ENCODE measurements around the gene ATG14.

DNA sequence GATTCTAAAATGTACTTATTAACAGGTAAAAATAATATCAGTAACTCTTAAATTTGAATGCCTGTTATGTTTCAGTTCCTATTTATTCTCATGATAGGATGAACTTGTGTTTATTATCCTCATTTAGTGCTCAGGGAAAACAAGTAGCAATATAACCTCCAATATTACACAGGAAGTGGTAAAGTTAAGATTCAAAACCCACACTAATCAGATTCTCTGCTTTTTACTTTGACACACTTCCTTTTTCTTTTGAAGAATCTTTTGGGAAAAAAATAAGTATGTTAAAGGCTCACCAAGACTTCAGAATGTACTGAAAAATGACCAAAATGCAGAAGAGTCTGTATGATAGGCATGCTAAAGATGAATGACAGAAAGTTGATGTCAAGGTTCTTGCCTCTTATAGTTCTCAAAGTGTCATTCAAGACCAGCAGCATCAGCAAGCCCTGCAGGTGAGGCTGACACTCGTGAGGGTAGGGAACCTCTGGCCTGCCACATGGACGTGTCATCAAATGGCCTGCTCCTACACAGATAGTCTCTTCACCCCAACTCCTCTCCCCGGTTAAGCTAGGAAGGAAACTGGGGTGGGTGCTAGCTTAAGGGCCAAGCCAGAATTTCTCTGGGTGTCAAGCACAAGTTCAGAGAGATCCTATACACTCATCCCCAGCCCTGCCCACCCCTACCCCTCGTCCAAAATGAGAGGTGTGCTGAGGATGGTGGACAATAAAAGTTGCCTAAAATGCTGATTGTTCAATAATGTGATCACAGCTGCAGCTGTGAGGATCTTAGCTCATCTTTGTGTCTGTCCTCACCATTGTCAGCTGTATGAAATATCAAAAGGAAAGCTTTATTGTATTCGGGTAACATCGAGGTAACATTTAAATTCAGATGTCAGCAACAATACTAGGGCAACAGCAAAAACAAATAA, 22.5 kb upstream of the ATG14 start:
- TF ChIP-seq RFX5 (IDR thresholded peaks at IDR 0.05; ENCODE audit: borderline replicate concordance, low read depth, low read length) (no peak), NRF1 (IDR thresholded peaks at IDR 0.05; ENCODE audit: low read depth, low read length) (no peak), POLR2AphosphoS5 (IDR thresholded peaks at IDR 0.05; ENCODE audit: low read depth, low read length) (no peak), POLR2A (IDR thresholded peaks at IDR 0.05; ENCODE audit: control extremely low read depth in 1 of 2, low read depth in 2 of 2, low read length in 2 of 2) (no peak), ZNF274 (IDR thresholded peaks at IDR 0.05; ENCODE audit: borderline replicate concordance, extremely low read depth, low read length) (no peak), CHD2 (IDR thresholded peaks at IDR 0.05; ENCODE audit: low read length) (no peak), SIN3A (conservative IDR thresholded peaks at IDR 0.05 in 1 of 2, IDR thresholded peaks at IDR 0.05 in 1 of 2; ENCODE audit: low read depth in 1 of 2, low read length in 2 of 2) (no peak), EP300 (IDR thresholded peaks at IDR 0.05; ENCODE audit: borderline replicate concordance in 1 of 2, low read depth in 2 of 2, low read length in 2 of 2) (no peak)
- TF ChIP-seq, protein P1, sequence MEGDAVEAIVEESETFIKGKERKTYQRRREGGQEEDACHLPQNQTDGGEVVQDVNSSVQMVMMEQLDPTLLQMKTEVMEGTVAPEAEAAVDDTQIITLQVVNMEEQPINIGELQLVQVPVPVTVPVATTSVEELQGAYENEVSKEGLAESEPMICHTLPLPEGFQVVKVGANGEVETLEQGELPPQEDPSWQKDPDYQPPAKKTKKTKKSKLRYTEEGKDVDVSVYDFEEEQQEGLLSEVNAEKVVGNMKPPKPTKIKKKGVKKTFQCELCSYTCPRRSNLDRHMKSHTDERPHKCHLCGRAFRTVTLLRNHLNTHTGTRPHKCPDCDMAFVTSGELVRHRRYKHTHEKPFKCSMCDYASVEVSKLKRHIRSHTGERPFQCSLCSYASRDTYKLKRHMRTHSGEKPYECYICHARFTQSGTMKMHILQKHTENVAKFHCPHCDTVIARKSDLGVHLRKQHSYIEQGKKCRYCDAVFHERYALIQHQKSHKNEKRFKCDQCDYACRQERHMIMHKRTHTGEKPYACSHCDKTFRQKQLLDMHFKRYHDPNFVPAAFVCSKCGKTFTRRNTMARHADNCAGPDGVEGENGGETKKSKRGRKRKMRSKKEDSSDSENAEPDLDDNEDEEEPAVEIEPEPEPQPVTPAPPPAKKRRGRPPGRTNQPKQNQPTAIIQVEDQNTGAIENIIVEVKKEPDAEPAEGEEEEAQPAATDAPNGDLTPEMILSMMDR (IDR thresholded peaks at IDR 0.05; ENCODE audit: control extremely low read depth in 1 of 3, insufficient read depth in 1 of 3, low read depth in 1 of 3, low read length in 3 of 3): no peak
- TF ChIP-seq, protein P2, sequence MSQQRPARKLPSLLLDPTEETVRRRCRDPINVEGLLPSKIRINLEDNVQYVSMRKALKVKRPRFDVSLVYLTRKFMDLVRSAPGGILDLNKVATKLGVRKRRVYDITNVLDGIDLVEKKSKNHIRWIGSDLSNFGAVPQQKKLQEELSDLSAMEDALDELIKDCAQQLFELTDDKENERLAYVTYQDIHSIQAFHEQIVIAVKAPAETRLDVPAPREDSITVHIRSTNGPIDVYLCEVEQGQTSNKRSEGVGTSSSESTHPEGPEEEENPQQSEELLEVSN (IDR thresholded peaks at IDR 0.05): no peak
- TF ChIP-seq, protein P3, sequence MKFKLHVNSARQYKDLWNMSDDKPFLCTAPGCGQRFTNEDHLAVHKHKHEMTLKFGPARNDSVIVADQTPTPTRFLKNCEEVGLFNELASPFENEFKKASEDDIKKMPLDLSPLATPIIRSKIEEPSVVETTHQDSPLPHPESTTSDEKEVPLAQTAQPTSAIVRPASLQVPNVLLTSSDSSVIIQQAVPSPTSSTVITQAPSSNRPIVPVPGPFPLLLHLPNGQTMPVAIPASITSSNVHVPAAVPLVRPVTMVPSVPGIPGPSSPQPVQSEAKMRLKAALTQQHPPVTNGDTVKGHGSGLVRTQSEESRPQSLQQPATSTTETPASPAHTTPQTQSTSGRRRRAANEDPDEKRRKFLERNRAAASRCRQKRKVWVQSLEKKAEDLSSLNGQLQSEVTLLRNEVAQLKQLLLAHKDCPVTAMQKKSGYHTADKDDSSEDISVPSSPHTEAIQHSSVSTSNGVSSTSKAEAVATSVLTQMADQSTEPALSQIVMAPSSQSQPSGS (IDR thresholded peaks at IDR 0.05; ENCODE audit: low read length): no peak

All from H1 (cell line).